Activated CD8-positive, alpha-beta memory T cell treated with anti-CD3 and anti-CD28 coated beads, Interleukin-2, amount 50 U/mL, for 1 hour (primary cell): ENCODE measurements around the gene FAM181A.

Source experiments
- DNase-seq: peaks from one replicate; pipeline ENCODE4 v3.0.0-alpha.2; 2020; ENCODE audit errors: extremely low read depth

The FAM181A gene

GRCh38 chr14:93903342-93904184 lies 23.6 kb upstream of the FAM181A start:
- DNase-seq, result no peak

- DNase-seq, result no peak
These were observed 21.5 kb upstream of the FAM181A start for GRCh38 chr14:93905623-93906022.

GRCh38 chr14:93906341-93907329 lies 20.5 kb upstream of the FAM181A start:
- DNase-seq, result no peak

GRCh38 chr14:93909429-93910128 lies 17.6 kb upstream of the FAM181A start:
- DNase-seq, result no peak

- no peak for DNase-seq
These were observed 15.0 kb upstream of the FAM181A start for GRCh38 chr14:93911975-93912615.

- no peak for DNase-seq
These were observed 14.4 kb upstream of the FAM181A start for GRCh38 chr14:93912782-93913181.

GRCh38 chr14:93914278-93914677 lies 12.9 kb upstream of the FAM181A start:
- DNase-seq, result no peak

- no peak for DNase-seq
These were observed 12.0 kb upstream of the FAM181A start for GRCh38 chr14:93915070-93915705.

- no peak for DNase-seq
These were observed 11.3 kb upstream of the FAM181A start for GRCh38 chr14:93915800-93916199.

GRCh38 chr14:93916498-93916897 lies 10.6 kb upstream of the FAM181A start:
- DNase-seq, result no peak

- DNase-seq, result no peak
These were observed 10.0 kb upstream of the FAM181A start for GRCh38 chr14:93917141-93917540.

GRCh38 chr14:93921001-93921806 lies 5.9 kb upstream of the FAM181A start:
- no peak for DNase-seq

- DNase-seq, result no peak
These were observed 3.5 kb upstream of the FAM181A start for GRCh38 chr14:93923626-93924025.

GRCh38 chr14:93924592-93925355 lies 2.4 kb upstream of the FAM181A start:
- DNase-seq, result no peak

- DNase-seq, result no peak
These were observed 1.7 kb upstream of the FAM181A start for GRCh38 chr14:93925374-93925895.

GRCh38 chr14:93926245-93926872 lies 785 bp upstream of the FAM181A start:
- DNase-seq, result no peak

GRCh38 chr14:93927800-93928145 lies 629 bp downstream of the FAM181A start:
- no peak for DNase-seq

GRCh38 chr14:93928184-93929047 lies 1.3 kb downstream of the FAM181A start:
- DNase-seq, result no peak
